Suprapubic skin (tissue), 4 donors: Measurements from ENCODE around the gene NDUFS7.

Source experiments
- CTCF ChIP-seq, 2 donors: fragments of 200-600 bp in 1 of 2; fragments of 450-650 bp in 1 of 2; sonication (generic) in 1 of 2; IDR thresholded peaks; one replicate each; pipeline ENCODE4 v1.5.1; 2016 to 2019; ENCODE audit warnings: antibody characterized with exemption in 2 of 2, mild to moderate bottlenecking in 1 of 2, moderate library complexity in 1 of 2
- POLR2A ChIP-seq, 2 donors: fragments of 450-650 bp; IDR thresholded peaks; one replicate each; pipeline ENCODE4 v1.6.1; 2017; ENCODE audit warnings: antibody characterized with exemption in 2 of 2, mild to moderate bottlenecking in 2 of 2, moderate library complexity in 2 of 2
- POLR2AphosphoS5 ChIP-seq, 3 donors: sonication (generic); formaldehyde crosslinking; IDR thresholded peaks; one replicate each; pipeline ENCODE4 v1.6.1; 2017; ENCODE audit warnings: antibody characterized with exemption in 3 of 3

GRCh38 chr19:1437609-1438008 is 53.9 kb downstream of the NDUFS7 start:
- no peak for TF ChIP-seq POLR2AphosphoS5 (IDR thresholded peaks at IDR 0.05)
- no peak for TF ChIP-seq CTCF (IDR thresholded peaks at IDR 0.05)
- TF ChIP-seq POLR2A (IDR thresholded peaks at IDR 0.05) = no peak
